NCI-H1436 (cell line): ENCODE results near the gene HDAC7.

Experiments used
- DNase-seq: peaks from one replicate; lab custom pipeline; 2025; lab: John Stamatoyannopoulos, UW

Gene HDAC7

GRCh38 chr12:47793015-47793681, 26.6 kb downstream of the HDAC7 start:
- DNase-seq, result no peak

GRCh38 chr12:47791874-47792273, 27.8 kb downstream of the HDAC7 start:
- no peak for DNase-seq

GRCh38 chr12:47791351-47791746, 28.4 kb downstream of the HDAC7 start:
- no peak for DNase-seq

GRCh38 chr12:47790676-47791350, 28.9 kb downstream of the HDAC7 start:
- no peak for DNase-seq

GRCh38 chr12:47789712-47790489, 29.8 kb downstream of the HDAC7 start:
- no peak for DNase-seq

GRCh38 chr12:47789141-47789540, 30.6 kb downstream of the HDAC7 start:
- no peak for DNase-seq

GRCh38 chr12:47787596-47788319, 31.9 kb downstream of the HDAC7 start:
- DNase-seq, result no peak

- DNase-seq, result no peak
Measured at GRCh38 chr12:47786662-47787280, 32.9 kb downstream of the HDAC7 start.

- DNase-seq, result no peak
Measured at GRCh38 chr12:47785887-47786661, 33.6 kb downstream of the HDAC7 start.

- DNase-seq, result no peak
Measured at GRCh38 chr12:47785036-47785886, 34.4 kb downstream of the HDAC7 start.

GRCh38 chr12:47783821-47784819, 35.6 kb downstream of the HDAC7 start:
- no peak for DNase-seq

- no peak for DNase-seq
Measured at GRCh38 chr12:47783024-47783755, 36.5 kb downstream of the HDAC7 start.

- DNase-seq, result no peak
Measured at GRCh38 chr12:47782372-47782770, 37.3 kb downstream of the HDAC7 start.

GRCh38 chr12:47781479-47782371, 38.0 kb downstream of the HDAC7 start:
- DNase-seq, result no peak

GRCh38 chr12:47779943-47780504, 39.7 kb downstream of the HDAC7 start:
- DNase-seq, result no peak

GRCh38 chr12:47779301-47779942, 40.3 kb downstream of the HDAC7 start:
- peak; percentile 65 for DNase-seq
